ENCODE measurements around the gene ATP6V1C2.
A peak's percentile ranks its signal among the peaks of the same experiment; 100 is the strongest.

The ATP6V1C2 gene

DNA sequence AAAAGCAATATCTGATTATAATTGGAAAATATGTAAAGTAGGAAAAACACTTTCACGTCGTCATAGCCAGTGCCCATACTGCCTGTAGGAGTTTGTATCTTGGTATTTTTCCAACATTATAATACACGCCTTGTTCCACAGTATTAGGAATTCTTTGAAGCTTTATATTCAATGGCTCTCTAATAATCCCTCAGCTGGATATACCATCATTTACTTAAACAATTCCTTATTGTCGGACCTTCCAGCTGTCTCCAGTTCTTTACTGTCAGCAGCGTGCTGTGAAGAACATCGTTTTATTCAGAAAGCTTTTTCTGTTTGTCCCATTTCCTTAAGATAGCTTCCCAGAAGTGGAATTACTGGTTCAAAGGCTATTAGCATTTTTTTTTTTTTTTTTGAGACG is 31.7 kb downstream of the ATP6V1C2 start:
- H3K79me1 ChIP-seq (ENCODE audit: low read length), result no peaks in the 10 kb centered on the region
- WGBS (ENCODE audit: extremely low coverage, insufficient coverage, insufficient read length), result no CpG with 5 or more reads among the region's 7 CpGs

GRCh38 chr2:10753876-10754275 is 32.4 kb downstream of the ATP6V1C2 start:
- no peaks in the 10 kb centered on the region for H3K9me3 ChIP-seq (ENCODE audit: insufficient read depth, low read depth, low read length)
- H3K14ac ChIP-seq (ENCODE audit: low read length), result no peak overlapping the region
- no peak overlapping the region for H3K4ac ChIP-seq (ENCODE audit: low read depth, low read length)
- no peak overlapping the region for H2AFZ ChIP-seq (ENCODE audit: insufficient read depth, low read length, poor library complexity)
- H4K12ac ChIP-seq (ENCODE audit: low read depth, low read length), result no peak overlapping the region
- H3K18ac ChIP-seq (ENCODE audit: low read length), result peak overlapping the region; percentile 68
- H3K23ac ChIP-seq (ENCODE audit: low read length), result no peak overlapping the region
- no peak overlapping the region for H4K91ac ChIP-seq (ENCODE audit: low read depth, low read length)
- peaks cover 5 to 9% of the 10 kb centered on the region in 2 experiments for H3K4me1 ChIP-seq (ENCODE audit: control insufficient read depth in 1 of 2, insufficient read depth in 2 of 2, low read length in 2 of 2)
- no peaks in the 10 kb centered on the region for H3K36me3 ChIP-seq (ENCODE audit: control insufficient read depth in 1 of 2, insufficient read depth in 2 of 2, low read length in 2 of 2)
- no peak for DNase-seq
- no peak overlapping the region for H2BK5ac ChIP-seq (ENCODE audit: low read depth, low read length, poor library complexity)
- H3K27me3 ChIP-seq (ENCODE audit: insufficient read depth, low read length), result no peaks in the 10 kb centered on the region
- no CpG with 5 or more reads among the region's 8 CpGs for WGBS (ENCODE audit: extremely low coverage, insufficient coverage, insufficient read length)
- no peaks in the 10 kb centered on the region for H3K79me2 ChIP-seq (ENCODE audit: control insufficient read depth, insufficient read depth, low read length, poor library complexity)
- H4K8ac ChIP-seq (ENCODE audit: low read depth, low read length), result no peak overlapping the region
- H3K27ac ChIP-seq (ENCODE audit: low read depth, low read length), result no peak overlapping the region
- no peak overlapping the region for H3K4me3 ChIP-seq (ENCODE audit: low read depth, low read length)
- peaks cover 2% of the 10 kb centered on the region for H3K79me1 ChIP-seq (ENCODE audit: low read length)
- H2BK12ac ChIP-seq (ENCODE audit: low read length), result no peak overlapping the region
- H2AK5ac ChIP-seq (ENCODE audit: low read length), result no peak overlapping the region
- H3K9ac ChIP-seq (ENCODE audit: low read length), result no peak overlapping the region
- no peak overlapping the region for H2BK120ac ChIP-seq (ENCODE audit: insufficient read depth, low read length, poor library complexity)
- no peak overlapping the region for H3K4me2 ChIP-seq (ENCODE audit: low read length)

More for the DNA sequence above, 31.7 kb downstream of the ATP6V1C2 start:
- Histone ChIP-seq H3K18ac (ENCODE audit: low read length) (no peak overlapping the region), H3K4me1 (ENCODE audit: control insufficient read depth in 1 of 2, insufficient read depth in 2 of 2, low read length in 2 of 2) (peaks cover 2 to 9% of the 10 kb centered on the region in 2 experiments), H3K14ac (ENCODE audit: low read length) (no peak overlapping the region), H2BK120ac (ENCODE audit: insufficient read depth, low read length, poor library complexity) (no peak overlapping the region), H3K9ac (ENCODE audit: low read length) (no peak overlapping the region), H2AK5ac (ENCODE audit: low read length) (no peak overlapping the region), H2BK5ac (ENCODE audit: low read depth, low read length, poor library complexity) (no peak overlapping the region), H3K27me3 (ENCODE audit: insufficient read depth, low read length) (no peaks in the 10 kb centered on the region), H4K8ac (ENCODE audit: low read depth, low read length) (no peak overlapping the region), H4K12ac (ENCODE audit: low read depth, low read length) (no peak overlapping the region), H3K4me2 (ENCODE audit: low read length) (no peak overlapping the region), H2AFZ (ENCODE audit: insufficient read depth, low read length, poor library complexity) (no peak overlapping the region), H3K79me2 (ENCODE audit: control insufficient read depth, insufficient read depth, low read length, poor library complexity) (no peaks in the 10 kb centered on the region), H3K4ac (ENCODE audit: low read depth, low read length) (no peak overlapping the region), H3K36me3 (ENCODE audit: control insufficient read depth in 1 of 2, insufficient read depth in 2 of 2, low read length in 2 of 2) (no peaks in the 10 kb centered on the region), H3K9me3 (ENCODE audit: insufficient read depth, low read depth, low read length) (no peaks in the 10 kb centered on the region), H3K23ac (ENCODE audit: low read length) (no peak overlapping the region), H2BK12ac (ENCODE audit: low read length) (no peak overlapping the region), H4K91ac (ENCODE audit: low read depth, low read length) (no peak overlapping the region), H3K27ac (ENCODE audit: low read depth, low read length) (no peak overlapping the region), H3K4me3 (ENCODE audit: low read depth, low read length) (no peak overlapping the region)
- peak in 1 of 2 donors; percentile 18 for DNase-seq

GRCh38 chr2:10755621-10756020 is 34.2 kb downstream of the ATP6V1C2 start:
- H2AK5ac ChIP-seq (ENCODE audit: low read length), result no peak overlapping the region
- H3K79me2 ChIP-seq (ENCODE audit: control insufficient read depth, insufficient read depth, low read length, poor library complexity), result no peaks in the 10 kb centered on the region
- no peak overlapping the region for H2BK12ac ChIP-seq (ENCODE audit: low read length)
- peaks cover 0 to 3% of the 10 kb centered on the region in 2 experiments for H3K36me3 ChIP-seq (ENCODE audit: control insufficient read depth in 1 of 2, insufficient read depth in 2 of 2, low read length in 2 of 2)
- peaks cover 7 to 9% of the 10 kb centered on the region in 2 experiments for H3K4me1 ChIP-seq (ENCODE audit: control insufficient read depth in 1 of 2, insufficient read depth in 2 of 2, low read length in 2 of 2)
- peak in 1 of 2 donors; percentile 64 for DNase-seq
- no peak overlapping the region for H2AFZ ChIP-seq (ENCODE audit: insufficient read depth, low read length, poor library complexity)
- no CpG with 5 or more reads among the region's 7 CpGs for WGBS (ENCODE audit: extremely low coverage, insufficient coverage, insufficient read length)
- H4K91ac ChIP-seq (ENCODE audit: low read depth, low read length), result peak overlapping the region; percentile 40
- no peaks in the 10 kb centered on the region for H3K9me3 ChIP-seq (ENCODE audit: insufficient read depth, low read depth, low read length)
- H3K27me3 ChIP-seq (ENCODE audit: insufficient read depth, low read length), result no peaks in the 10 kb centered on the region
- peak overlapping the region; percentile 51 for H4K8ac ChIP-seq (ENCODE audit: low read depth, low read length)
- no peak overlapping the region for H3K23ac ChIP-seq (ENCODE audit: low read length)
- no peak overlapping the region for H3K18ac ChIP-seq (ENCODE audit: low read length)
- H4K12ac ChIP-seq (ENCODE audit: low read depth, low read length), result no peak overlapping the region
- no peak overlapping the region for H2BK5ac ChIP-seq (ENCODE audit: low read depth, low read length, poor library complexity)
- H3K14ac ChIP-seq (ENCODE audit: low read length), result no peak overlapping the region
- H2BK120ac ChIP-seq (ENCODE audit: insufficient read depth, low read length, poor library complexity), result no peak overlapping the region
- peaks cover 4% of the 10 kb centered on the region for H3K79me1 ChIP-seq (ENCODE audit: low read length)
- H3K4ac ChIP-seq (ENCODE audit: low read depth, low read length), result no peak overlapping the region
- H3K4me3 ChIP-seq (ENCODE audit: low read depth, low read length), result no peak overlapping the region
- H3K4me2 ChIP-seq (ENCODE audit: low read length), result no peak overlapping the region
- peak overlapping the region; percentile 50 for H3K27ac ChIP-seq (ENCODE audit: low read depth, low read length)
- H3K9ac ChIP-seq (ENCODE audit: low read length), result no peak overlapping the region

DNA sequence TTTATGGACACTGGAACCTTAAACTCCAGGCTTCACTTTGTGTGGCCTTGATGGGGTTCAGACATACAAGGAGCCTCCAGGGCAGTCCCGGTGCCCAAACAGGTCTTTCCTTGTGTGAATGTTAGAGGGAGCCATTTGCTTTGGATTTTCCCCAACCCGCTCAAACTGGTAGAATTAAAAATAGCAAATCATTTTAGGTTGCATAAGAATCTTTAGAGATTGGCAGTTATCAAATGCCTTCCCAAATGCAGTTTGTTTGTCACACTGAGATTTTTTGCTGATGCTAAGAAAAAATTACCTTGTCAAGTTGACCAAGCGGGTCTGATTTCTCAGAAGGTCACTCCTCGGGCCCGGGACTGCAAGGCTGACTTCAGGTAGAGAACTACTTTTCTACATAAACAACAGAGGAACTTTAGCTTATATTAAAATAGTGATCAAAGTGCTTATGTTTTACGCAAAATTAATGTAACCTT is 36.4 kb downstream of the ATP6V1C2 start:
- no peak for DNase-seq
- no peak overlapping the region for H2BK120ac ChIP-seq (ENCODE audit: insufficient read depth, low read length, poor library complexity)
- no peaks in the 10 kb centered on the region for H3K27me3 ChIP-seq (ENCODE audit: insufficient read depth, low read length)
- H3K4me2 ChIP-seq (ENCODE audit: low read length), result no peak overlapping the region
- peaks cover 12 to 19% of the 10 kb centered on the region in 2 experiments for H3K4me1 ChIP-seq (ENCODE audit: control insufficient read depth in 1 of 2, insufficient read depth in 2 of 2, low read length in 2 of 2)
- no peak overlapping the region for H2AK5ac ChIP-seq (ENCODE audit: low read length)
- no peak overlapping the region for H4K12ac ChIP-seq (ENCODE audit: low read depth, low read length)
- no peak overlapping the region for H3K23ac ChIP-seq (ENCODE audit: low read length)
- H2BK5ac ChIP-seq (ENCODE audit: low read depth, low read length, poor library complexity), result no peak overlapping the region
- no peak overlapping the region for H2BK12ac ChIP-seq (ENCODE audit: low read length)
- H3K27ac ChIP-seq (ENCODE audit: low read depth, low read length), result no peak overlapping the region
- H2AFZ ChIP-seq (ENCODE audit: insufficient read depth, low read length, poor library complexity), result no peak overlapping the region
- peaks cover 4% of the 10 kb centered on the region for H3K79me1 ChIP-seq (ENCODE audit: low read length)
- H3K9me3 ChIP-seq (ENCODE audit: insufficient read depth, low read depth, low read length), result no peaks in the 10 kb centered on the region
- no peak overlapping the region for H3K18ac ChIP-seq (ENCODE audit: low read length)
- no peaks in the 10 kb centered on the region for H3K79me2 ChIP-seq (ENCODE audit: control insufficient read depth, insufficient read depth, low read length, poor library complexity)
- WGBS (ENCODE audit: extremely low coverage, insufficient coverage, insufficient read length), result no CpG with 5 or more reads among the region's 6 CpGs
- H4K8ac ChIP-seq (ENCODE audit: low read depth, low read length), result no peak overlapping the region
- no peak overlapping the region for H3K4me3 ChIP-seq (ENCODE audit: low read depth, low read length)
- H3K4ac ChIP-seq (ENCODE audit: low read depth, low read length), result no peak overlapping the region
- no peak overlapping the region for H3K14ac ChIP-seq (ENCODE audit: low read length)
- H3K9ac ChIP-seq (ENCODE audit: low read length), result no peak overlapping the region
- H3K36me3 ChIP-seq (ENCODE audit: control insufficient read depth in 1 of 2, insufficient read depth in 2 of 2, low read length in 2 of 2), result peaks cover 0 to 3% of the 10 kb centered on the region in 2 experiments
- no peak overlapping the region for H4K91ac ChIP-seq (ENCODE audit: low read depth, low read length)

All from trophoblast cell (in vitro differentiated cells and primary cell).